Colonic mucosa (tissue), 4 donors: ENCODE measurements around the gene GRIN2C. TPM values are rescaled to one million over a fixed set of nuclear protein-coding genes. Genes with fewer than 3 reads are reported as not detected.

ENCODE experiments used
- DNase-seq: peaks from one replicate; pipeline ENCODE4 v3.0.0-alpha.2; 2020
- H3K27ac ChIP-seq: fragments of 200-600 bp; one replicate; pipeline ENCODE4 v1.8.0; 2021
- H3K27me3 ChIP-seq: fragments of 200-600 bp; one replicate; pipeline ENCODE4 v1.8.0; 2021
- H3K36me3 ChIP-seq: fragments of 200-600 bp; one replicate; pipeline ENCODE4 v1.8.0; 2021
- H3K4me1 ChIP-seq: fragments of 200-600 bp; one replicate; pipeline ENCODE4 v1.8.0; 2021; ENCODE audit warnings: mild to moderate bottlenecking
- H3K4me3 ChIP-seq: fragments of 200-600 bp; one replicate; pipeline ENCODE4 v1.8.0; 2021
- H3K9ac ChIP-seq, 2 donors: one replicate each; pipeline ENCODE4 v1.7.0; 2013; ENCODE audit warnings: control low read depth in 2 of 2, low read depth in 2 of 2, low read length in 2 of 2
- H3K9me3 ChIP-seq: fragments of 200-600 bp; one replicate; pipeline ENCODE4 v1.8.0; 2021
- CTCF ChIP-seq: fragments of 200-600 bp; IDR thresholded peaks from one replicate; pipeline ENCODE4 v1.8.0; 2022; ENCODE audit warnings: antibody characterized with exemption, mild to moderate bottlenecking
- intact Hi-C: fragments of 100-400 bp; cut with DNase I; formaldehyde crosslinking; loops from one replicate; pipeline ENCODE4 v1.14.1; 2022
- total RNA-seq, 2 donors: library from RNA; stranded (reverse); fragmentation: NEBNext Ultra II Directional in 1 of 2; extraction: Animal tissue kit (Norgen Biotek cat#: 25700) in 1 of 2; gene quantifications; one replicate each; pipeline ENCODE4 v1.2.1, GENCODE V29; 2021
- donor health status: healthy.
- donor health status: DM: no; HTN: no; CAD: no.
- donor health status: DM: no; HTN: no; CAD: no.

Gene GRIN2C
- total RNA-seq, 2 donors from 2014 or later, result 0.16 to 0.30 TPM

- Histone ChIP-seq H3K4me3 (no peak overlapping the region), H3K9me3 (no peaks in the 10 kb centered on the region), H3K4me1 (no peaks in the 10 kb centered on the region), H3K27ac (no peak overlapping the region), H3K27me3 (no peaks in the 10 kb centered on the region), H3K9ac (no peak overlapping the region), H3K36me3 (no peaks in the 10 kb centered on the region)
- no peak for DNase-seq
- intact Hi-C loops, result no loop called here
- no peak for TF ChIP-seq CTCF
Measured at GRCh38 chr17:74838274-74838673, 21.4 kb downstream of the GRIN2C start.

- no peaks in the 10 kb centered on the region for H3K36me3 ChIP-seq
- no peaks in the 10 kb centered on the region for H3K9me3 ChIP-seq
- no peak overlapping the region for H3K27ac ChIP-seq
- H3K4me3 ChIP-seq, result no peak overlapping the region
- no peak for DNase-seq
- H3K27me3 ChIP-seq, result no peaks in the 10 kb centered on the region
- TF ChIP-seq CTCF, result no peak
- intact Hi-C loops, result no loop called here
- no peaks in the 10 kb centered on the region for H3K4me1 ChIP-seq
- H3K9ac ChIP-seq, result no peak overlapping the region
Measured at GRCh38 chr17:74836691-74837467, 22.8 kb downstream of the GRIN2C start.

DNA sequence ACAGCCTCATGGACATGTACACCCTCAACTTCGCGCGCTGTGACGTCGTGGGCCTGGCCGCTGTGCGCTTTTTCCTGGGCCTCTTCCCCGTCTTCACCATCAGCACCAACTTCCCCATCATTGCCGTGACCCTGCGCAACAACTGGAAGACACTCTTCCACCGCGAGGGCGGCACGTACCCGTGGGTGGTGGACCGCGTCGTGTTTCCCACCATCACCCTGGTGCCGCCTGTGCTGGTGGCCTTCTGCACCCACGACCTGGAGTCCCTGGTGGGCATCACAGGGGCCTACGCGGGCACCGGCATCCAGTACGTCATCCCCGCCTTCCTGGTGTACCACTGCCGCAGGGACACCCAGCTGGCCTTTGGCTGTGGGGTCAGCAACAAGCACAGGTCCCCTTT is 23.5 kb downstream of the GRIN2C start:
- Histone ChIP-seq H3K4me1 (no peaks in the 10 kb centered on the region), H3K9ac (no peak overlapping the region), H3K9me3 (no peaks in the 10 kb centered on the region), H3K4me3 (no peak overlapping the region), H3K27me3 (no peaks in the 10 kb centered on the region), H3K27ac (no peak overlapping the region), H3K36me3 (no peaks in the 10 kb centered on the region)
- intact Hi-C loops, result no loop called here
- no peak for TF ChIP-seq CTCF
- DNase-seq, result no peak

DNA sequence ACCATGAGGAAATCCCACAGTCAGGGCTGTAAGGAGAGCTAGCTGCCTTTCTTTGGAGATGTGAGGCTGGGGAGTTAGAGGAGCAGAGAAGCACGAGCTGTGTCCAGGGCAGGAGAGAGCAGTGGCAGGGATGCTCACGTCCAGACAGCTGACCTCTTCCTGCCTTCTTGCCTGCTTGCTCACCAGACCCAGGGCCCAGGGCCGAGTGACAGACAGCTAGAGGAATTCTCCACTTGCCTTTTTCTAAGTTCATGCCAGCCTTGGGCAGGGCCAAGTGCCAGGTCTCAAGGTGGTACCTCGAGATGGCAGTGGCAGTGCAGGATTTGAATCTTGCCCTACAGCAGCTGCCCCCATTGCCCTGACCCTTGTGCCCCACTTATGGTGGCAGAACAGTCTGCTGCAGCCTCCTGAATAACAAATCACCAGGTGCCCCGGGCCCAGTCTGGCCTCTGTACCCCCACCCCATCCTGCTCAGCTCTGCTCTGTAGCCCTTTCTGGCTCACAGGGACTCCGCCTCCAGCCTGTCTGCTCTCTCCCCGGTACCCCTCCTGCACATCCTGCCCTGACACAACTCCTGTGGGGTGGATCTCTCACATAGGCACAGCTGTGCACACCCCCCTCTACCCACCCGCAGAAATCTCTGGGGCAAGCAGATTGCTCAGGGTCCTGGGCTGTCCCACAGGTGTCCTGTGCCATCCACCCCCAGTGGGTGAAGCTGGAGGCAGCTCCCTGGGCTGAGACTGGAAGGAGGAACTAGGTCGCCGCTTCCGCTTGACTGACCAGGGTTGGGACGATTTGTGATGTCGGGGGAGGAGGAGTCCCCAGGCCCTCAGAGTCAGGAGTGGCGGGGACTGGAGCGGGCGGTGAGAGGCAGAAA is 25.9 kb downstream of the GRIN2C start:
- intact Hi-C loops, result no loop called here
- no peak for DNase-seq
- Histone ChIP-seq H3K4me3 (no peak overlapping the region), H3K9ac (no peak overlapping the region), H3K27ac (no peak overlapping the region), H3K4me1 (no peaks in the 10 kb centered on the region), H3K36me3 (no peaks in the 10 kb centered on the region), H3K27me3 (no peaks in the 10 kb centered on the region), H3K9me3 (no peaks in the 10 kb centered on the region)
- TF ChIP-seq CTCF, result no peak

DNA sequence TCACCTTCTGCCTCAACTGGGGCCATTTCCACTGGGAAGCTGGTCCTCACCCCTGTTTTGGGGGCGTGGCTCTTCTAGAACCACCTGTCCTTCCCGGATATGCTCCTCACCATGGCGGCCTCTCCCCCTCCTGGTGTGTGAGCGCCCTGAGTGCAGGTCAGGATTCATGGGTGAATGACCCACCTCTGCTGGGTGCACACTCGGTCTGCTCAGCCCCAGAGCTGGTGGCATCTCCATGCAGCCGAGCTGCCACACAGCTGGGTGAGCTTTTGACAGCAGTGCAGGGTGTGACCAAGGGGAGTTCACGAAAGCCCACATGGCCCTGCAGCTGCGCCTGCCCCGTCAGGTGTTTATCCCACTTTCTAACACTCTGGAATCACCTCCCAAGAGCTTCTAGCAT is 27.3 kb downstream of the GRIN2C start:
- DNase-seq, result no peak
- TF ChIP-seq CTCF, result no peak
- intact Hi-C loops, result no loop called here
- H3K27ac ChIP-seq, result no peak overlapping the region
- no peaks in the 10 kb centered on the region for H3K36me3 ChIP-seq
- no peak overlapping the region for H3K4me3 ChIP-seq
- no peaks in the 10 kb centered on the region for H3K27me3 ChIP-seq
- no peaks in the 10 kb centered on the region for H3K9me3 ChIP-seq
- no peaks in the 10 kb centered on the region for H3K4me1 ChIP-seq
- H3K9ac ChIP-seq, result no peak overlapping the region
